ENCODE data around the gene ZSCAN18.
"Not testable (repeated sequence)": the region's sequence is repeated elsewhere in the genome, so short reads cannot be mapped to it uniquely, and the experiment has no call there.

Gene ZSCAN18

DNA sequence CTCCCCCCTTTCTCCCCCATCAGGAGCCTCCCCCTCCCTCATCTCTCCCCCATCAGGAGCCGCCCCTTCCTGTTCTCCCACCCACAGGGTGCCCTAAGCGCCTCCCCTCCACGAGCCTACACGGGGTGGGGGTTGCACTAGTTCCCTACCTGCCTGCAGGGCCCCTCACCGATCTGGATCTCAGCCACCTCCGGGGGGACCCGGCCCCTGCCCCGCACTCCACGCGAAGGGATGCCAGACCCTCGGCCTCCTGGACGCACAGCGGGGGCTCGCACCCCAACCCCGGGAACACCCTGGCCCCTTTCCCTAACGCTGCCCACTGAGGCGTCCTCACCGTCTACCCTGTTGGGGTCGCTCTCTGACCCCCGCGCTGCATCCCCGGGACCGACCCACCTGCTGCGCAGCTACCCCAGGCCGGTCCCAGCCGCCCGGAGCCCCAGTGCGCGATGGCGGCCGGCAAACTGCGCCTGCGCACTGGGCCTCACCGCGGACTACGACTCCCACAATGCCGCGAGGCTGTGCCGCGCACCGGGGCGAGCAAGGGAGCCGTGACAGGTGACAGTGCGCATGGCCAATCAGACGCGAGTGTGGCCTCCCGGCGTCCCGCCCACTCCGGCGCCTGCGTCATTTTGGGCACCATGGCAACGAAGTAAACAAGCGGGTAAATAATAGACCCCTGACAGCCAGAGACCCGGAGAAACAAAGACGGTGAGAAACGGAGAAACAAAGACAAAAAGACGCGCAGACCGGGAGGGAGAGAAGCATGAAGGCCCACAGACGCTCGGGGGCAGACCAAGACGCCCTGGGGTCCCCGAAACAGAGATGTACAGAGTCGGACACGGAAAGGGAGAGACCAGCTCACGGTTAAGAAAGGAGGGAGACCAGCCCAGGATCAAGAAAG lies at the start of gene ZSCAN18:
Gene ZSCAN18, minus strand, starts transcription at position 451 of the 901 bp plus-strand sequence. CDS start 7,964 bp downstream, outside the sequence.
- TF ChIP-seq, protein P1, sequence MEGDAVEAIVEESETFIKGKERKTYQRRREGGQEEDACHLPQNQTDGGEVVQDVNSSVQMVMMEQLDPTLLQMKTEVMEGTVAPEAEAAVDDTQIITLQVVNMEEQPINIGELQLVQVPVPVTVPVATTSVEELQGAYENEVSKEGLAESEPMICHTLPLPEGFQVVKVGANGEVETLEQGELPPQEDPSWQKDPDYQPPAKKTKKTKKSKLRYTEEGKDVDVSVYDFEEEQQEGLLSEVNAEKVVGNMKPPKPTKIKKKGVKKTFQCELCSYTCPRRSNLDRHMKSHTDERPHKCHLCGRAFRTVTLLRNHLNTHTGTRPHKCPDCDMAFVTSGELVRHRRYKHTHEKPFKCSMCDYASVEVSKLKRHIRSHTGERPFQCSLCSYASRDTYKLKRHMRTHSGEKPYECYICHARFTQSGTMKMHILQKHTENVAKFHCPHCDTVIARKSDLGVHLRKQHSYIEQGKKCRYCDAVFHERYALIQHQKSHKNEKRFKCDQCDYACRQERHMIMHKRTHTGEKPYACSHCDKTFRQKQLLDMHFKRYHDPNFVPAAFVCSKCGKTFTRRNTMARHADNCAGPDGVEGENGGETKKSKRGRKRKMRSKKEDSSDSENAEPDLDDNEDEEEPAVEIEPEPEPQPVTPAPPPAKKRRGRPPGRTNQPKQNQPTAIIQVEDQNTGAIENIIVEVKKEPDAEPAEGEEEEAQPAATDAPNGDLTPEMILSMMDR (IDR thresholded peaks at IDR 0.05; ENCODE audit: extremely low read depth, insufficient read depth, missing control alignments), result peak; percentile 7
- peak; percentile 98 for DNase-seq (ENCODE audit: low spot score)

GRCh38 chr19:58147475-58147874 lies 49.4 kb upstream of the ZSCAN18 start:
- in situ Hi-C loops (cut with MboI; ENCODE audit: low pct_unique_long_range_greater_than_20kb, low sequenced_read_pairs, unreplicated experiment); DNase-seq (ENCODE audit: low spot score): not testable (repeated sequence)

More for the DNA sequence above, at the start of gene ZSCAN18:
- in situ Hi-C loops (cut with MboI; ENCODE audit: low pct_unique_long_range_greater_than_20kb, low sequenced_read_pairs, unreplicated experiment), result no loop called here

DNA sequence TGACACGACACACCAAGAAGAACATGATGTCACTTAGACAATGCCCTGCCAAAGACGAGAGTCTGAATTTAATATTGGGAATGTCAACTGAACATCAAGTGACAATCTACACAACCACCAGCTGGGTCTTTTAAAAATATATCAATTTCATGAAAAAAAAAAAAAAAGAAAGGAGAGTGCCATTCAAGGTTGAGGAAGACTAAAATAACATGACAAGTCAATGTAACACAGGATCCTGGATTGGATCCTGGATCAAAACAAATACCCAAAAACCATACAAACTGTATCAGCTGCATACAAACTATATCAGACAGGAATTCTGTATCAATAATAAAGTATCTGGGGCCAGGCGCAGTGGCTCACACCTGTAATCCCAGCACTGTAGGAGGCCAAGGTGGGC lies 47.8 kb upstream of the ZSCAN18 start:
- in situ Hi-C loops (cut with MboI; ENCODE audit: low pct_unique_long_range_greater_than_20kb, low sequenced_read_pairs, unreplicated experiment), result no loop called here
- TF ChIP-seq, protein P1 (IDR thresholded peaks at IDR 0.05; ENCODE audit: extremely low read depth, insufficient read depth, missing control alignments), result no peak
- DNase-seq (ENCODE audit: low spot score), result no peak

DNA sequence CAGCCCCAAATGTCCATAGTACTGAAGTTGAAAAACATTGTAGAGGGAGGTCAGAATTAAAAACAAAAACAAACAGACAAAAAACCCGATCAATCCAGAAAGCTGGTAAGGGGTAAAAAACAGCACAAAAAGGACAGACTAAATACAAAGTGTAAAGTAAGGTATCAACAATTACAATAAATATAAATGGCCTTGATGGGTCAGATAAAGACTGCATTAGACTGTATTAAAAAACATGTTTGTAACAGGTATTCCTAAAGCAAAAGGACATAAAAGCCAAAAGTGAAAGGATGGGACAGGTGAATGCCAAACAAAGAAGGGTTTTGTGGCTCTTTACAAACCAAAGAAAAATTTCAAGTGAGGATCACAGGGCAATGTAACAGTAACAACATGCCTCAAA lies 36.2 kb upstream of the ZSCAN18 start:
- in situ Hi-C loops (cut with MboI; ENCODE audit: low pct_unique_long_range_greater_than_20kb, low sequenced_read_pairs, unreplicated experiment), result no loop called here
- DNase-seq (ENCODE audit: low spot score), result no peak
- TF ChIP-seq, protein P1 (IDR thresholded peaks at IDR 0.05; ENCODE audit: extremely low read depth, insufficient read depth, missing control alignments), result no peak

GRCh38 chr19:58129284-58129683 lies 31.3 kb upstream of the ZSCAN18 start:
- DNase-seq (ENCODE audit: low spot score), result no peak
- TF ChIP-seq, protein P1 (IDR thresholded peaks at IDR 0.05; ENCODE audit: extremely low read depth, insufficient read depth, missing control alignments), result no peak
- in situ Hi-C loops (cut with MboI; ENCODE audit: low pct_unique_long_range_greater_than_20kb, low sequenced_read_pairs, unreplicated experiment), result no loop called here

- in situ Hi-C loops (cut with MboI; ENCODE audit: low pct_unique_long_range_greater_than_20kb, low sequenced_read_pairs, unreplicated experiment), result no loop called here
- no peak for DNase-seq (ENCODE audit: low spot score)
- TF ChIP-seq, protein P1 (IDR thresholded peaks at IDR 0.05; ENCODE audit: extremely low read depth, insufficient read depth, missing control alignments), result no peak
Measured at GRCh38 chr19:58128041-58128685, 30.1 kb upstream of the ZSCAN18 start.

DNA sequence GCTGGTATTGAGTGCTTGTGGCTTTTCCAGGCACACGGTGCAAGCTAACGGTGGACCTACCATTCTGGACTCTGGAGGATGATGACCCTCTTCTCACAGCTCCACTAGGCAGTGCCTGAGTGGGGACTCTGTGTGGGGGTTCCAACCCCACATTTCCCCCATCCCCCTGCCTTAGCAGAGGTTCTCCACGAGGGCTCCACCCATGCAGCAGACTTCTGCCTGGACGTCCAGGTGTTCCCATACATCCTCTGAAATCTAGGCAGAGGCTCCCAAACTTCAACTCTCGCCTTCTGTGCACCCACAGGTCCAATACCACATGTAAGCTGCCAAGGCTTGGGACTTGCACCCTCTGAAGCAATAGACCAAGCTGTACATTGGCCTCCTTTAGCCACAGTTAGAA lies 25.3 kb upstream of the ZSCAN18 start:
- in situ Hi-C loops (cut with MboI; ENCODE audit: low pct_unique_long_range_greater_than_20kb, low sequenced_read_pairs, unreplicated experiment), result no loop called here
- TF ChIP-seq, protein P1 (IDR thresholded peaks at IDR 0.05; ENCODE audit: extremely low read depth, insufficient read depth, missing control alignments), result no peak
- DNase-seq (ENCODE audit: low spot score), result no peak
